K562 (cell line): Measurements from ENCODE around the gene SIX1.

Experiments used
- CHD2 ChIP-seq: IDR thresholded peaks from 2 replicates; pipeline ENCODE4 v1.6.1; 2011; ENCODE audit warnings: low read depth, low read length
- EZH2 ChIP-seq: IDR thresholded peaks from 2 replicates; pipeline ENCODE4 v1.6.1; 2012; ENCODE audit warnings: low read depth, mild to moderate bottlenecking, inconsistent platforms, low read length, borderline replicate concordance
- LARP7 ChIP-seq: fragments of 450-650 bp; IDR thresholded peaks from 2 replicates; pipeline ENCODE4 v1.6.1; 2016
- TF ChIP-seq, protein P1 (sequence below), 2 experiments: IDR thresholded peaks; 2 replicates each; pipeline ENCODE4 v1.6.1; 2012; ENCODE audit warnings: improper control_type of control experiment in 2 of 2, low read depth in 2 of 2, low read length in 2 of 2, borderline replicate concordance in 1 of 2

DNA sequence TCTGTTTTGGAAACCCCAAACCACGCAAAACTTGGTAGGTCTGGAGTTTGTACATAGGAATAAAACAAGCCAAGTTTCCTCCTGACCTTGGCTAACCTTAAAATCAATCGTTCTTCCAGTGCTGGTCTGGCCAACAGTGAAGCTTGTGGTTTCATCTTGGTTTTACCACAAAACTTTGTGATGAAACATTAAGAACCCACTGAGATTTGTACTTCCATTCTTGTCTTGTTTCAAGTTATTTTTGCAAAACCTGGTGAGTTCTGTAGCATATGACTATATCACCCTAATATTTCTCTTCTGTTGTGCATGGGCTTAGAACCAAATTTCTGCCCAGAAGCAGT lies 26.4 kb downstream of the SIX1 start:
- TF ChIP-seq CHD2 = no peak
- TF ChIP-seq LARP7 = no peak
- TF ChIP-seq, protein P1, sequence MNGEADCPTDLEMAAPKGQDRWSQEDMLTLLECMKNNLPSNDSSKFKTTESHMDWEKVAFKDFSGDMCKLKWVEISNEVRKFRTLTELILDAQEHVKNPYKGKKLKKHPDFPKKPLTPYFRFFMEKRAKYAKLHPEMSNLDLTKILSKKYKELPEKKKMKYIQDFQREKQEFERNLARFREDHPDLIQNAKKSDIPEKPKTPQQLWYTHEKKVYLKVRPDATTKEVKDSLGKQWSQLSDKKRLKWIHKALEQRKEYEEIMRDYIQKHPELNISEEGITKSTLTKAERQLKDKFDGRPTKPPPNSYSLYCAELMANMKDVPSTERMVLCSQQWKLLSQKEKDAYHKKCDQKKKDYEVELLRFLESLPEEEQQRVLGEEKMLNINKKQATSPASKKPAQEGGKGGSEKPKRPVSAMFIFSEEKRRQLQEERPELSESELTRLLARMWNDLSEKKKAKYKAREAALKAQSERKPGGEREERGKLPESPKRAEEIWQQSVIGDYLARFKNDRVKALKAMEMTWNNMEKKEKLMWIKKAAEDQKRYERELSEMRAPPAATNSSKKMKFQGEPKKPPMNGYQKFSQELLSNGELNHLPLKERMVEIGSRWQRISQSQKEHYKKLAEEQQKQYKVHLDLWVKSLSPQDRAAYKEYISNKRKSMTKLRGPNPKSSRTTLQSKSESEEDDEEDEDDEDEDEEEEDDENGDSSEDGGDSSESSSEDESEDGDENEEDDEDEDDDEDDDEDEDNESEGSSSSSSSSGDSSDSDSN (IDR thresholded peaks at IDR 0.05; ENCODE audit: borderline replicate concordance in 1 of 2, low read depth in 2 of 2, low read length in 2 of 2) = no peak
- TF ChIP-seq EZH2 = no peak
